HT-29 (cell line): ENCODE data around the gene HNRNPH1. TPM values are rescaled to one million over a fixed set of nuclear protein-coding genes. Genes with fewer than 3 reads are reported as not detected.
"Not testable (repeated sequence)": the region's sequence is repeated elsewhere in the genome, so short reads cannot be mapped to it uniquely, and the experiment has no call there.

Experiments used
- DNase-seq: peaks from one replicate; pipeline ENCODE4 v3.0.0-alpha.2; 2015; ENCODE audit warnings: low spot score
- total RNA-seq: library from RNA; depleted of rRNA; stranded (reverse); fragments of >200 nt; shearing (Covaris generic); gene quantifications from 2 replicates; pipeline ENCODE4 v1.2.3, GENCODE V29; 2014; rRNA removed

Gene HNRNPH1, protein sequence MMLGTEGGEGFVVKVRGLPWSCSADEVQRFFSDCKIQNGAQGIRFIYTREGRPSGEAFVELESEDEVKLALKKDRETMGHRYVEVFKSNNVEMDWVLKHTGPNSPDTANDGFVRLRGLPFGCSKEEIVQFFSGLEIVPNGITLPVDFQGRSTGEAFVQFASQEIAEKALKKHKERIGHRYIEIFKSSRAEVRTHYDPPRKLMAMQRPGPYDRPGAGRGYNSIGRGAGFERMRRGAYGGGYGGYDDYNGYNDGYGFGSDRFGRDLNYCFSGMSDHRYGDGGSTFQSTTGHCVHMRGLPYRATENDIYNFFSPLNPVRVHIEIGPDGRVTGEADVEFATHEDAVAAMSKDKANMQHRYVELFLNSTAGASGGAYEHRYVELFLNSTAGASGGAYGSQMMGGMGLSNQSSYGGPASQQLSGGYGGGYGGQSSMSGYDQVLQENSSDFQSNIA
- total RNA-seq = 436 and 484 TPM in 2 replicates

- peak; percentile 99 for DNase-seq
These were observed at the start of gene HNRNPH1 for GRCh38 chr5:179623003-179623905. Gene HNRNPH1, minus strand, starts transcription at chr5:179623671. Its CDS starts 538 bp downstream, at chr5:179623133.

DNA sequence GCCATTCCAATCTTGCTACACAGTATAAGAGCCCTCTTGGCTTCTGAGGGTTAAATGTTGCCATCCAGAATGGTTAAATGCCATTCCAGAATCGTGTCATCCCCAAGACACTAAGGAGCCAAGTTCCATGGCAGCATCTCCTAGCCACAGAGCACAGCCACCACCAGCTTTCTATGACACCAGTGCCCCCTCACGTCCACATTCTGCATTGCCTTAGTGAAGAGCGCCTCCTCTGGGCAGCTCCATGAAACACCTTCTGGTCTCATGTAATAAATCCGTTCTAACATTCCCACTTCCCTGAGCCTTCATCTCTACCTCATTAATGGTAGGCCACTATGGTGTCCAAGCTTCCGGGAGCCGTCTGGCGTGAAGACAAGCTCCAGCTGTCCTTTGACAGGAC is 44.9 kb upstream of the HNRNPH1 start:
- DNase-seq = peak; percentile 32

DNA sequence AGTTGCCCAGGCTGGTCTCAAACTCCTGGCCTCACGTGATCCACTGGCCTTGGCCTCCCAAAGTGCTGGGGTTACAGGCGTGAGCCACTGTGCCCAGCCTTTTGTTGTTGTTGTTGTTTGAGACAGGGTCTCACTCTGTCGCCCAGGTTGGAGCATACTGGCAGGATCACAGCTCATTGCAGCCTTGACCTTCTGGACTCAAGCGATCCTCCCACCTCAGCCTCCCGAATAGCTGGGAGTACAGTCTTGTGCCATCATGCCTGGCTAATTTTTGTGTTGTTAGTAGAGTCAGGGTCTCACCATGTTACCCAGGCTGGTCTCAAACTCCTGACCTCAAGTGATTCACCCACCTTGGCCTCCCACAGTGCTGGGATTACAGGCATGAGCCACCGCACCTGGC is 38.2 kb upstream of the HNRNPH1 start:
- DNase-seq = not testable (repeated sequence)

GRCh38 chr5:179658179-179658856 is 34.8 kb upstream of the HNRNPH1 start:
- DNase-seq = peak; percentile 25

- DNase-seq = not testable (repeated sequence)
These were observed 34.1 kb upstream of the HNRNPH1 start for GRCh38 chr5:179657302-179658178.

GRCh38 chr5:179653135-179653534 is 29.7 kb upstream of the HNRNPH1 start:
- not testable (repeated sequence) for DNase-seq

- DNase-seq = not testable (repeated sequence)
These were observed 26.8 kb upstream of the HNRNPH1 start for GRCh38 chr5:179650245-179650644.

DNA sequence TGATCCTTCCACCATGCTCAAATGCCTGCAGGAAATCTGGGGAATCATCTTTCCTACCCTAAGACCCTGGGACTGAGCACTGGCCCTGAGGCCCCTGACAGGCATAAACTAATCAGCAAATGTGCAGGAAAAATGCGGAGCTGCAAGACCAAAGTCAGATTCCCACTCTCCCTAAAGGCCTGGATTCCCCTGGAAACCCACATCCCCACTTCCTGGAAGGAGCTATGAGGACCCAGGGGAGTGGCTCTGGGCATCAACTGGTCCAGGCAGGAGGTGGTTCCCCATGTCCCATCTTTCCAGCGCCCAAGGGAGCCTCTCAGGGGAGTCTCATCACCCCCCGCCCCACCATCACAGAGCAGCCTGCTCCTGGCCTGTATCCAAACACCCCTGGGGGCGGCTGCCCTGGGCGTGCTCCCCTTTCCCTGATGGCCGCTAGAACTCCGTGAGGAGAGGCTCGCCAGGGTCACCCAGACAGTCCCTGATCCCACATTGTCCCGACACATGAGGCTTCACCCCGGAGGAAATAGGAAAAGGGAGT is 25.8 kb upstream of the HNRNPH1 start:
- not testable (repeated sequence) for DNase-seq

- no peak for DNase-seq
These were observed 24.9 kb upstream of the HNRNPH1 start for GRCh38 chr5:179648410-179648809.

DNA sequence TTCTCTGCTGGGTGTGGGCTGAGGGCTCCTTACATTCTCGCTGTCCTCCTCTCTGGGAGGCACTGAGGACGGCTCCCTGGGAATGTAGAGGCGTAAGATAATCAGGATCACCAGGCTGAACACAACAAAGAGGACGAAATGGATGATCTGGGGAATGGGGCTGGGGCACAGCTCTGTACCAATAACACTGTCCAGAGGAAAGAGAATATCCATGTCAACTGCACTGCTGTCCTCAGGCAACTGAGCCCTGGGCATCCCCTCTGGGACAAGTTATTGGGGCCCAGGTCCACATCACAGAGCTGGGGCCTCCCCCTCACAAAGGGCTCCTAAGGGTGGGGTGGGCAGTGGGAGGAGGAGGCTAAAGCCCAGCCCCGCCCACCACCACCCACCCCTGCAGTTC is 21.3 kb upstream of the HNRNPH1 start:
- not testable (repeated sequence) for DNase-seq

DNA sequence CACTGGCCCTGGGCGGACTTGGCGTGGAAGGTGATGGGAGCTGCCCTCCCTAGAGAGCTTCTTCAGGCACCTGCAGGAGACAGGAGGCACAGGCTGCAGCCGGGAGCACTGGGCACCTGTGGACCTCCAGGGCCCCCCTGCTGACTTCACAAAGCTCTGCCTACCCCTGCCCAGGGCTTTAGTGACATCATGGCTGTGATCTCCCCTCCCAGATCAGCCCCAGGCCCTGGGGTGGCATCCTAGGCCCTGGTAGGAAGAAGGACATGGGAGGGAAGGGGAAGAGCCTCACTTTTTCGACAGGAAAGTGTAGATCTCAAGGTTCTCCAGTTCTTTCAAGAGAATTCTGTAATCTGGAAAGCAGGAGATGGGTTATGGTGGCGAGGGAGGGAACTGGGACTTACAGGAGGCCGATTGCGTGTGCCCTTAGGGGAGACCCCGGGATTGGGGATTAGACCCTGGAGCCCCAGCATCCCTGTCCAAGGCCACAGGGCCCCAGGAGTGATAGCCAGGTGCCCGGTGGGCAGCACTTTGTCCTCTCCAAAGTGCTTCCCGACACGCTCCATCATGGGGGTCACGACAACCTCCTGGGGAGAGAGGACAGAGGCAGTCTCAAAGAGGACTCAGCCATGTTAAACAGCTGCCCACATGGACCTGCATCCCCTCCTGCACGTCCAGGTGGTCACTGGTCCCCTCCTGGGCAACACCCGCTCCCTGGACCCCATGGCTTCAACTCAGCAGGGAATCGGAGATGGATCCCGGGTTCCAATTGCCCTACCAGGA is 19.9 kb upstream of the HNRNPH1 start:
- not testable (repeated sequence) for DNase-seq

GRCh38 chr5:179642626-179643025 is 19.2 kb upstream of the HNRNPH1 start:
- not testable (repeated sequence) for DNase-seq

- not testable (repeated sequence) for DNase-seq
These were observed 18.3 kb upstream of the HNRNPH1 start for GRCh38 chr5:179641745-179642144.

DNA sequence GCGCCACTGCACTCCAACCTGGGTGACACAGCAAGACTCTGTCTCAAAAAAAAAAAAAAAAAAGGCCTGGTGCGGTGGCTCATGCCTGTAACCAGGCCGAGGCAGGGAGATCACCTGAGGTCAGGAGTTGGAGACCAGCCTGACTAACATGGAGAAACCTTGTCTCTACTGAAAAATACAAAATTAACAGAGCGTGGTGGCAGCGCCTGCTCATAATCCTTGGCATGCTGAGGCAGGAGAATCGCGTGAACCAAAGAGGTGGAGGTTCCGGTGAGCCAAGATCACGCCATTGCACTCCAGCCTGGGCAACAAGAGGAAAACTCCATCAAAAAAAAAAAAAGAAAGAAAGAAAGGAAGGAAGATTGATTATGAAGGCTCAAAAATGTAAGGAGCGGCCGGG is 15.8 kb upstream of the HNRNPH1 start:
- DNase-seq = not testable (repeated sequence)

DNA sequence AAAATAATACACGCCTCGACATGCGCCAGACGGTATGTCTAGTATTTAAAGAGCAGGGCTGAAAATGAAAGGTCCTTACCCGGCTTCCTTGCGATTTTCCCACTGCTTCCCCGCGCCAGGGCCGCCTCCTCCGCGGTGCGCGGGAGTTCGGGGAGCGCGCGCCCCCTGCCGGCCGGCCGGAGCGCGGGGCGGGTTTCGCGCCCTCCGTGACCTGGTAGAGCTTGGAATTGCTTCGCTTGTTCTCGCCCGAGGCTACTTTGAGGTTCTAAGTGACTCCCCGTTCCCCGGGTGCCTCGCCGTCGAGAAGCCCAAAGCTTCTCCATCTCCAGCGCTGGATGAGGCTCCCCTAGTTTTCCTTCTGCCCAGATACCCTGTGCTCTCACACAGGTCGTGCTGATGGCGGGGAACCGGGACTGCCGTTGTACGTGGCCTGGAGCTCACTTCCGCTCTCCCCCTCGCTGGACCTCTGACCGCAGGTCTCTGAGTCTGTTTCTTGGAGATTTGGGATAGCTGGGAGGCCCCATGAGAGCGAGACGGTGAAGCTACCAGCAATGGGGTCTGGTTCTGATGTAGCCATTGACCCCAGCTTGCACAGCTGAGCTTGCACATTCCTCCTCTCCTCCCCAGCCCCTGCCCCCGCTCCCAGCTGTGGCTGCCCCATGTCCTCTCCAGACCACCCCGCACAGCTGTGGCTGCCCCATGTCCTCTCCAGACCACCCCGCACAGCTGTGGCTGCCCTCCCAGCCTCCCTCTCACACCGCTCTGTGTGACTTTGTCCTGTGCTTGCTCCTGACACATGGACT is 11.1 kb upstream of the HNRNPH1 start:
- DNase-seq = not testable (repeated sequence)

DNA sequence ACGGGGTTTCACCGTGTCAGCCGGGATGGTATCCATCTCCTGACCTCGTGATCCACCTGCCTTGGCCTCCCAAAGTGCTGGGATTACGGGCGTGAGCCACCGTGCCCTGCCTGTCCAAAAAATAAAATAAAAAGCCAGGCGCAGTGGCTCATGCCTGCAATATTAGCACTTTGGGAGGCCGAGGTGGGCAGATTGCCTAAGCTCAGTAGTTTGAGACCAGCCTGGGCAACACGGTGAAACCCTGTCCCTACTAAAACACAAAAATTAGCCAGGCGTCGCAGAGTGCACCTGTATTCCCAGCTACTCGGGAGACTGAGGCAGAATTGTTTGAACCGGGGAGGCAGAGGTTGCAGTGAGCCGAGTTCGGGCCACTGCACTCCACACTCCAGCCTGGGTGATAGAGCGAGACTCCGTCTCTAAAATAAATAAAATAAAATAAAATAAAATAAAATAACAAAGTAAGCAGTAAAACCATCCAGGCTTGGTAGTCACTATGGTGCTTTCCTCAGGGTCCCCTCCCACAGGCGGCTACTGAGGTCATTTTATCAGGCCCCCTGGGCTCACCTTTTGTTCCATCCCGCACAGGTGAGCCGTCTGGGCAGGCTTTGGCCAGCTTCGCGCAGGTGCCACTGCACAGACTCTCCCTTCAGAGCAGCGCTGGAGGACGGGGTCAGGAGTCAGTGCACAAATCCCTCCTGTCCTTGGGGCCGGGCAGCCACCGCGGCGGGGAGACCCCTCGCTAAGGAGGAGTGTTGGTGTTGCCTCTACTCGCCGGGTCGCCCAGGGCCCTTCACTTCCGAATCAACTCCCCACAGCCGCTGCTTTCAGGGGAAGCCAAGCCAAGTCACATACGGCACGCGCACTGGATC is 10.3 kb upstream of the HNRNPH1 start:
- DNase-seq = not testable (repeated sequence)

DNA sequence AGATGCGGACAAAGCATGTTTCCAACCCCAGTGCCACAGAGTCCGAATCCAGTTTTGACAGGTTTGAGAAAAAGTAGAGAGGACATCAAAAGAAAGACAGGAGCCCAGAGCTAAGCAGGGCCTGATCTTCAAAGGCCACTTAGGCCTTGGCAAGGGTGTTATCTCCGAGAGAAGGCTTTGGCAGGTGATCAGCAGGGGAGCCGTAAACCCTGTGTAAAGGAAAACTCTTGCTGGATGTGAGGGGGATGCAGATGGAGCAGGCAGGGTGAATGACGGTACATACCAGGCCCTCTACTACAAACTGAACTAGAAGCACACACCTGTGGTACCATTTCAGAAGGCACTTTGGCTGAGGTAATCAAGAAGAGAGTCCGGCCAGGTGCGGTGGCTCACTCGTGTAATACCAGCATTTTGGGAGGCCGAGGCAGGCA is 1.4 kb upstream of the HNRNPH1 start:
- no peak for DNase-seq
